ENCODE data around the gene ATP11B. TPM values are rescaled to one million over a fixed set of nuclear protein-coding genes. Genes with fewer than 3 reads are reported as not detected.
"Not testable (repeated sequence)": the region's sequence is repeated elsewhere in the genome, so short reads cannot be mapped to it uniquely, and the experiment has no call there.

Gene ATP11B
- total and polyA plus RNA-seq, 2 of the 8 experiments (the other 6 are each of a cell fraction or from before 2014, with no cell fraction given), result 5.1 to 26.5 TPM

GRCh38 chr3:182797876-182798275 lies 4.6 kb downstream of the ATP11B start (continued):
- TF ChIP-seq HDAC6 (IDR thresholded peaks at IDR 0.05; ENCODE audit: low read depth, low read length), result no peak
- TF ChIP-seq RFX5 (IDR thresholded peaks at IDR 0.05; ENCODE audit: borderline replicate concordance, low read depth, low read length), result no peak
- no peak for TF ChIP-seq TAF7 (optimal IDR thresholded peaks at IDR 0.05; ENCODE audit: borderline replicate concordance, low read depth, low read length)
- TF ChIP-seq EP300 (IDR thresholded peaks at IDR 0.05; ENCODE audit: borderline replicate concordance in 1 of 2, low read depth in 2 of 2, low read length in 2 of 2), result no peak
- no peak for TF ChIP-seq CEBPB (IDR thresholded peaks at IDR 0.05; ENCODE audit: low read depth, low read length)

DNA sequence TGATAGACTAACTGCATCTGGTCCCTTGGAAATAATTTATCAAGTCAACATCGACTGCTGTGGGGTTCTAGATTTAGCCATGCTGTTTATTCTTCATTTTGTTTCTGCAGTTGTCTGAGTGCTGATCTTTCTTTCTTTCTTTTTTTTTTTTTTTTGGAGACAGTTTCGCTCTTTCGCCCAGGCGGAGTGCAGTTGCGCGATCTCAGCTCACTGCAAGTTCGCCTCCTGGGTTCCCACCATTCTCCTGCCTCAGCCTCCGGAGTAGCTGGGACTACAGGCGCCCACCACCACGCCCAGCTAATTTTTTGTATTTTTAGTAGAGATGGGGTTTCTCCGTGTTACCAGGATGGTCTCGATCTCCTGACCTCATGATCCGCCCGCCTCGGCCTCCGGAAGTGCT lies 5.8 kb downstream of the ATP11B start:
- H3K56ac ChIP-seq (replicated peaks; ENCODE audit: insufficient read length, low read depth, low read length); H2BK12ac ChIP-seq (ENCODE audit: low read depth, low read length); H3K23ac ChIP-seq (ENCODE audit: insufficient read length); H3K79me1 ChIP-seq (ENCODE audit: low read depth, low read length); H3K9me3 ChIP-seq (ENCODE audit: insufficient read depth in 2 of 2, low read depth in 1 of 2, low read length in 1 of 2); H3K9ac ChIP-seq (replicated peaks in 1 of 4; ENCODE audit: extremely low read depth in 1 of 4, low read depth in 3 of 4, low read length in 3 of 4); H4K5ac ChIP-seq (ENCODE audit: insufficient read length, low read depth, low read length); H2BK20ac ChIP-seq (ENCODE audit: low read length); H4K20me1 ChIP-seq (replicated peaks in 1 of 2; ENCODE audit: control insufficient read depth in 1 of 2, insufficient read depth in 2 of 2, low read length in 2 of 2); H3K4ac ChIP-seq (replicated peaks; ENCODE audit: insufficient read length, low read depth, low read length); H2BK5ac ChIP-seq (ENCODE audit: low read depth, low read length); H3K23me2 ChIP-seq (ENCODE audit: low read depth, low read length); H2AFZ ChIP-seq (ENCODE audit: low read length); H3K4me1 ChIP-seq (replicated peaks in 1 of 4; ENCODE audit: control insufficient read depth in 3 of 4, insufficient read depth in 4 of 4, low read length in 3 of 4); H3K36me3 ChIP-seq (ENCODE audit: control insufficient read depth in 2 of 4, insufficient read depth in 4 of 4, low read length in 3 of 4); POLR2A ChIA-PET (ENCODE audit: partially characterized antibody); H3K18ac ChIP-seq (ENCODE audit: extremely low read depth, low read length); H3K27me3 ChIP-seq (replicated peaks in 1 of 4; ENCODE audit: control insufficient read depth in 3 of 4, extremely low read depth in 1 of 4, insufficient read depth in 3 of 4, low read length in 3 of 4); DNase-seq (ENCODE audit: low read depth in 1 of 2, low spot score in 2 of 2); H2BK15ac ChIP-seq (ENCODE audit: low read length); H4K91ac ChIP-seq (replicated peaks; ENCODE audit: insufficient read length, low read length); H4K8ac ChIP-seq (ENCODE audit: extremely low read depth, insufficient read depth, low read length); H3K14ac ChIP-seq (ENCODE audit: insufficient read length); H2BK120ac ChIP-seq (replicated peaks; ENCODE audit: low read depth, low read length); H2AK5ac ChIP-seq (ENCODE audit: low read depth, low read length); H3K4me3 ChIP-seq (ENCODE audit: extremely low read depth in 1 of 4, insufficient read depth in 2 of 4, low read depth in 3 of 4, low read length in 4 of 4); FAIRE-seq; H3K4me2 ChIP-seq (ENCODE audit: insufficient read depth in 1 of 2, low read depth in 2 of 2, low read length in 2 of 2); H3K27ac ChIP-seq (ENCODE audit: low read depth, low read length): not testable (repeated sequence)
- 89% methylated on average over 10 of the region's 16 CpGs; no CpG with 5 or more reads in 1 of the 2 experiments for WGBS, 2 experiments (ENCODE audit: extremely low coverage in 1 of 2, insufficient coverage in 1 of 2, insufficient read length in 1 of 2, insufficient replicate concordance in 2 of 2, low coverage in 1 of 2, low lambda C conversion rate in 2 of 2, missing lambda C conversion rate in 1 of 2)
- CTCF ChIA-PET (ENCODE audit: partially characterized antibody), result interaction anchor here (0.6 to 0.9 kb wide), 2 partner anchors 72 to 1105 kb away, joined by 3 read pairs; no protein-coding TSS in a partner anchor
- peaks cover 0 to 15% of the 10 kb centered on the region in 2 experiments; a peak in 1 of 4 replicates for H3K79me2 ChIP-seq (ENCODE audit: control insufficient read depth in 1 of 2, insufficient read depth in 2 of 2, low read length in 2 of 2)

Data from H1 (cell line).